Medulla oblongata (tissue), 1 donor: ENCODE results near the gene PCDHGA10.
"Not testable (repeated sequence)": the region's sequence is repeated elsewhere in the genome, so short reads cannot be mapped to it uniquely, and the experiment has no call there.

Experiments used
- DNase-seq: peaks from one replicate; pipeline ENCODE4 v3.0.0-alpha.2; 2015; ENCODE audit errors: extremely low spot score

Gene PCDHGA10

DNA sequence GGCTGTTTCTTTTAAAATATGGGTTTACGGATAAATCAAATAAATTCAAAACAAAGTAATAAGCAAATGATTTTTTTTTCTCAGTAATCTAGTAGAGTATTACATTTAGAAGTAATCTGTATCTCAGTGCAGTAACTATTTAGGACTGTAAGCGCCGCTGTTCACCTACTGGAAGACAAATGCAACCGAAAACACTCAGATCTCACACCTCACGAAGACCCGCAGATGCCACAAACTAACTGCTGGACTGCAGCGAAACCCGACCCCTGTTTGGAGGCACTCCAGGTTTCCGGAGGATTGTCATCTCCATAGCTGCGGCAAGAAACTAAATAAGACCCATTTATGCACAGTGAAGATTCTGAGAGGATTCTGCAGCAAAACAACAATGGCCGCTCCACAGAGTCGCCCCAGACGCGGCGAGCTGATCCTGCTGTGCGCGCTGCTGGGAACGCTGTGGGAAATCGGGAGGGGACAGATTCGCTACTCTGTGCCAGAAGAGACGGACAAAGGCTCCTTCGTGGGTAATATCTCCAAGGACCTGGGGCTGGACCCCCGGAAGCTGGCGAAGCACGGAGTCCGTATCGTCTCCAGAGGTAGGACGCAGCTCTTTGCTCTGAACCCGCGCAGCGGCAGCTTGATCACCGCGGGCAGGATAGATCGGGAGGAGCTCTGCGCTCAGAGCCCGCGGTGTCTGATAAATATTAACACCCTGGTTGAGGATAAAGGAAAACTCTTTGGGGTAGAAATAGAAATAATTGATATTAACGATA is 20.2 kb upstream of the PCDHGA10 start, which contains the start of gene PCDHGA8:
Gene PCDHGA8, plus strand, starts transcription at position 205 of the 770 bp plus-strand sequence. Its CDS starts 181 bp downstream, at position 386.
- no peak for DNase-seq

DNA sequence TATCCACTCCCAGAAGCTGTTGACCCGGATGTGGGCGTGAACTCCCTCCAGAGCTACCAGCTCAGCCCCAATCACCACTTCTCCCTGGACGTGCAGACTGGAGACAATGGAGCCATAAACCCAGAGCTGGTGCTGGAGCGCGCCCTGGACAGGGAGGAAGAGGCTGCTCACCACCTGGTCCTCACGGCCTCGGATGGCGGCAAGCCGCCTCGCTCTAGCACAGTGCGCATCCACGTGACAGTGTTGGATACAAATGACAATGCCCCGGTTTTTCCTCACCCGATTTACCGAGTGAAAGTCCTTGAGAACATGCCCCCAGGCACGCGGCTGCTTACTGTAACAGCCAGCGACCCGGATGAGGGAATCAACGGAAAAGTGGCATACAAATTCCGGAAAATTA is 19.5 kb upstream of the PCDHGA10 start:
- no peak for DNase-seq

DNA sequence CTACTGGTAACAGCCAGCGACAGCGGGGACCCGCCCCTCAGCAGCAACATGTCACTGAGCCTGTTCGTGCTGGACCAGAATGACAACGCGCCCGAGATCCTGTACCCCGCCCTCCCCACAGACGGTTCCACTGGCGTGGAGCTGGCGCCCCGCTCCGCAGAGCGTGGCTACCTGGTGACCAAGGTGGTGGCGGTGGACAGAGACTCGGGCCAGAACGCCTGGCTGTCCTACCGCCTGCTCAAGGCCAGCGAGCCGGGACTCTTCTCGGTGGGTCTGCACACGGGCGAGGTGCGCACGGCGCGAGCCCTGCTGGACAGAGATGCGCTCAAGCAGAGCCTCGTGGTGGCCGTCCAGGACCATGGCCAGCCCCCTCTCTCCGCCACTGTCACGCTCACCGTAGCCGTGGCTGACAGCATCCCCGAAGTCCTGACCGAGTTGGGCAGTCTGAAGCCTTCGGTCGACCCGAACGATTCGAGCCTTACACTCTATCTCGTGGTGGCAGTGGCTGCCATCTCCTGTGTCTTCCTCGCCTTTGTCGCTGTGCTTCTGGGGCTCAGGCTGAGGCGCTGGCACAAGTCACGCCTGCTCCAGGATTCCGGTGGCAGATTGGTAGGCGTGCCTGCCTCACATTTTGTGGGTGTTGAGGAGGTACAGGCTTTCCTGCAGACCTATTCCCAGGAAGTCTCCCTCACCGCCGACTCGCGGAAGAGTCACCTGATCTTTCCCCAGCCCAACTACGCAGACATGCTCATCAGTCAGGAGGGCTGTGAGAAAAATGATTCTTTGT is 18.2 kb upstream of the PCDHGA10 start:
- not testable (repeated sequence) for DNase-seq

DNA sequence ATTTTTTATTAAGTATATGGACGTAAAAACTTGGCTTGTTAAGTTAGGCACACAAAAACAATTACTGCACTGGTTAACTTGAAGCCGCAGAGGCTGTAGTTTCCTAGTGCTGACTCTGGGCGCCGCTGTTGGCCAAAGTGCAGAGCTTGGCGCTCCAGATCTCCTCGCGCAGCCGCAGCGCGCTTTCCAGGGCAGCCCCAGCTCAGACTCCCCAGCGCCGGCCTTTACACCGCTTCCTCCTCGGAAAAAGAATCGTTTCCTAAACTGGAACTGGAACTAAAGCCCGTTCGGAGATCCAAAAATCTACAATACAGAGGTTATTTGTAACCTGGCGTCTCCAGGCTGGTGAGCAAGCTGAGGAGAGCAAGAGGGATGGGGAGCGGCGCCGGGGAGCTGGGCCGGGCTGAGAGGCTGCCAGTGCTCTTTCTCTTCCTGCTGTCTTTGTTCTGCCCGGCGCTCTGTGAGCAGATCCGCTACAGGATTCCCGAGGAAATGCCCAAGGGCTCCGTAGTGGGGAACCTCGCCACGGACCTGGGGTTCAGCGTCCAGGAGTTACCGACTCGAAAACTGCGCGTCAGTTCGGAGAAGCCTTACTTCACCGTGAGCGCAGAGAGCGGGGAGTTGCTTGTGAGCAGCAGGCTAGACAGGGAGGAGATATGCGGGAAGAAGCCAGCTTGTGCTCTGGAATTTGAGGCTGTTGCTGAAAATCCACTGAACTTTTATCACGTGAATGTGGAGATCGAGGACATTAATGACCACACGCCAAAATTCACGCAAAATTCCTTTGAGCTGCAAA is 14.8 kb upstream of the PCDHGA10 start, which contains the start of gene PCDHGB5:
Gene PCDHGB5, plus strand, starts transcription at position 192 of the 796 bp plus-strand sequence. Its CDS starts 181 bp downstream, at position 373.
- peak; percentile 12 for DNase-seq

DNA sequence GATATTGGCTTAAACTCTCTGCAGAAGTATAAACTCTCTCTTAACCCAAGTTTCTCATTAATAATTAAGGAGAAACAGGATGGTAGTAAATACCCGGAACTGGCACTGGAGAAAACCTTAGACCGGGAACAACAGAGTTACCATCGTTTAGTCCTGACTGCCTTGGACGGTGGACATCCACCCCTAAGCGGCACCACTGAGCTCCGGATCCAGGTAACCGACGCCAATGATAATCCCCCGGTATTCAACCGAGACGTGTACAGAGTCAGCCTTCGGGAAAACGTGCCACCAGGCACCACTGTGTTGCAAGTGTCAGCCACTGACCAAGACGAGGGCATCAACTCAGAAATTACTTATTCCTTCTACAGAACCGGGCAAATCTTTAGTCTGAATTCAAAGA is 14.2 kb upstream of the PCDHGA10 start:
- DNase-seq = no peak

DNA sequence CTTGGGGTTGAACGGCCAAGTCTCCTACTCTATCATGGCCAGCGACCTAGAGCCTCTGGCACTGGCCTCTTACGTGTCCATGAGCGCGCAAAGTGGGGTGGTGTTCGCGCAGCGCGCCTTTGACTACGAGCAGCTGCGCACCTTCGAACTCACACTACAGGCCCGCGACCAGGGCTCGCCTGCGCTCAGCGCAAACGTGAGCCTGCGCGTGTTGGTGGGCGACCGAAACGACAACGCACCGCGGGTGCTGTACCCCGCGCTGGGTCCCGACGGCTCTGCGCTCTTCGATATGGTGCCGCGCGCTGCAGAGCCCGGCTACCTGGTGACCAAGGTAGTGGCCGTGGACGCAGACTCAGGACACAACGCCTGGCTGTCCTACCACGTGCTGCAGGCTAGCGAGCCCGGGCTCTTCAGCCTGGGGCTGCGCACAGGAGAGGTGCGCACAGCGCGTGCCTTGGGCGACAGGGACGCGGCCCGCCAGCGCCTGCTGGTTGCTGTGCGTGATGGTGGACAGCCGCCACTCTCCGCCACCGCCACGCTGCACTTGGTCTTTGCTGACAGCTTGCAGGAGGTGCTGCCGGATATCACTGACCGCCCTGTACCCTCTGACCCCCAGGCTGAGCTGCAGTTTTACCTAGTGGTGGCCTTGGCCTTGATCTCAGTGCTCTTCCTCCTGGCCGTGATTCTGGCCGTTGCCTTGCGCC is 13.1 kb upstream of the PCDHGA10 start:
- DNase-seq = no peak

DNA sequence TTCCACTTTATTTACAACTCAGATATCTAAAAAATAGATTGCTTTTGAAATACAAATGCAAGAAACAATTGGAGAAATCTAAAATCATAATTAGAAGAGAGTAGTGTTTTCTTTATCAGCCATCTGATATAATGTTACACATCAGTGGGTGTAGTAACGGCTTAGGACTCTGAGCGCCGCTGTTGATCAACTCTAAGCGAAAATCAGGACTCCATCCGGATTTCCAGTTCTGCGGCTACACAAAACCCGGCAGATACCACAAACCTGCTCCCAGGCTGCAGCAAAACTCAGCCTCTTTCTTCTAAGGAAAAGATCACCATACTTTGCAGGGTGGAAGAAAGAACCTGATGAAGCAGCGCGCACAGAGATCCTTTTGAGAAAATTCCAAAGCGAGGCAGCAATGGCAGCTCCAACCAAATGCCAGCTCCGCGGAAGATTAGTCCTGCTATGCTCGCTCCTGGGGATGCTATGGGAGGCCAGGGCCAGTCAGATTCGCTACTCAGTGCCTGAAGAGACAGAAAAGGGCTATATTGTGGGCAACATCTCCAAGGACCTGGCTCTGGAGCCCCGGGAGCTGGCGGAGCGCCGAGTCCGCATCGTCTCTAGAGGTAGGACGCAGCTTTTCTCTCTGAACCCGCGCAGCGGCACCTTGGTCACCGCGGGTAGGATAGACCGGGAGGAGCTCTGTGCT is 10.1 kb upstream of the PCDHGA10 start, which contains the start of gene PCDHGA9:
Gene PCDHGA9, plus strand, starts transcription at position 226 of the 691 bp plus-strand sequence. Its CDS starts 175 bp downstream, at position 401.
- peak; percentile 27 for DNase-seq

DNA sequence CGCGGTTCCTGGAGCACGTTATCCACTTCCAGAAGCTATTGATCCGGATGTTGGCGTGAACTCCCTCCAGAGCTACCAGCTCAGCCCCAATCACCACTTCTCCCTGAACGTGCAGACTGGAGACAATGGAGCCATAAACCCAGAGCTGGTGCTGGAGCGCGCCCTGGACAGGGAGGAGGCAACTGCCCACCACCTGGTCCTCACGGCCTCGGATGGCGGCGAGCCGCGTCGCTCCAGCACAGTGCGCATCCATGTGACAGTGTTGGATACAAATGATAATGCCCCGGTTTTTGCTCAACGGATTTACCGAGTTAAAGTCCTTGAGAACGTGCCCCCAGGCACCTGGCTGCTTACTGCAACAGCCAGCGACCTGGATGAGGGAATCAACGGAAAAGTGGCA is 9.4 kb upstream of the PCDHGA10 start:
- no peak for DNase-seq

DNA sequence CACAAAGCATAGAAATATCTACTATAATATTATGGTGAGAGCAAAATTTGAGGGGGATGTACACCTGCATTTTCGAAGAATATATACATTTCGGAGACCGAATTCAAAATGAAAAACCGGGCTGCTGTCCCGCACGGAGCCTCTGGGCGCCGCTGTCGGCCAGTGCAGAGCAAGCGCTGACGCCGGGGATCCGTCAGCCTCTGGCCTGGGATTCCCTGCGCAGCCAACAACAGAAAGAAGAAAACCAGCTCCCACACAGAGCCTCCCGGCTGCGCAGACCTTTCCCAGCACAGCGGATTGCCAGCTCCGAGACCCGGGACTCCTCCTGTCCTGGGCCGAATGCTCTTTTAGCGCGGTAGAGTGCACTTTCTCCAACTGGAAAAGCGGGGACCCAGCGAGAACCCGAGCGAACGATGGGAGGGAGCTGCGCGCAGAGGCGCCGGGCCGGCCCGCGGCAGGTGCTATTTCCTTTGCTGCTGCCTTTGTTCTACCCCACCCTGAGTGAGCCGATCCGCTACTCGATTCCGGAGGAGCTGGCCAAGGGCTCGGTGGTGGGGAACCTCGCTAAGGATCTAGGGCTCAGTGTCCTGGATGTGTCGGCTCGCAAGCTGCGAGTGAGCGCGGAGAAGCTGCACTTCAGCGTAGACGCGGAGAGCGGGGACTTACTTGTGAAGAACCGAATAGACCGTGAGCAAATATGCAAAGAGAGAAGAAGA is 4.8 kb upstream of the PCDHGA10 start, which contains the start of gene PCDHGB6:
Gene PCDHGB6, plus strand, starts transcription at position 232 of the 716 bp plus-strand sequence. Its CDS starts 182 bp downstream, at position 414.
- DNase-seq = not testable (repeated sequence)

DNA sequence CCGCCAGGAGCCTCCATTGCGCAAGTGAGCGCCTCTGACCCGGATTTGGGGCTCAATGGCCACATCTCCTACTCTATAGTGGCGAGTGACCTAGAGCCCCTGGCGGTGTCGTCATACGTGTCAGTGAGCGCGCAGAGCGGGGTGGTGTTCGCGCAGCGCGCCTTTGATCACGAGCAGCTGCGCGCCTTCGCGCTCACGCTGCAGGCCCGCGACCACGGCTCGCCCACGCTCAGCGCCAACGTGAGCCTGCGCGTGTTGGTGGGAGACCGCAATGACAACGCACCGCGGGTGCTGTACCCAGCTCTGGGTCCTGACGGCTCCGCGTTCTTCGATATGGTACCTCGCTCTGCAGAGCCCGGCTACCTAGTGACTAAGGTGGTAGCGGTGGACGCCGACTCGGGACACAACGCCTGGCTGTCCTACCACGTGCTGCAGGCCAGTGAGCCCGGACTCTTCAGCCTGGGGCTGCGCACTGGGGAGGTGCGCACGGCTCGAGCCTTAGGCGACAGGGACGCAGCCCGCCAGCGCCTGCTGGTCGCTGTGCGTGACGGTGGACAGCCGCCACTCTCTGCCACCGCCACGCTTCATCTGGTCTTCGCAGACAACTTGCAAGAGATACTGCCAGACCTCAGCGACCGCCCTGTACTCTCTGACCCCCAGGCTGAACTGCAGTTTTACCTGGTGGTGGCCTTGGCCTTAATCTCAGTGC is 3.0 kb upstream of the PCDHGA10 start:
- DNase-seq = no peak

DNA sequence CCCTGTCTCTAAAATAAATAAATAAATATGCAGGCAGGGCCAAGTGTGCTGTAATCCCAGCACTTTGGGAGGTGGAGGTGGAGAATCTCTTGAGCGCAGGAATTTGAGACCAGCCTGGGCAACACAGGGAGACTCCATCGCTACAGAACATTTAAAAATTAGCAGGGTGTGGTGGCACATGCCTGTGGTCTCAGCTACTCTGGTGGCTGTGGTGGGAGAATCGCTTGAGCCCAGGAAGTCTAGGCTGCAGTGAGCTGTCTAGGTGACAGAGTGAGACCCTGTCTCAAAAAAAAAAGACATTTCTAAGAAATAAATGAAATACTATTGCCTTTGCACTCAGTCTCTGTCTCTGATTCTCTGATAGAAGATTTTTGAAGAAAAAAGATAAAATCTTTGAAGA is 1.2 kb upstream of the PCDHGA10 start:
- DNase-seq = no peak

DNA sequence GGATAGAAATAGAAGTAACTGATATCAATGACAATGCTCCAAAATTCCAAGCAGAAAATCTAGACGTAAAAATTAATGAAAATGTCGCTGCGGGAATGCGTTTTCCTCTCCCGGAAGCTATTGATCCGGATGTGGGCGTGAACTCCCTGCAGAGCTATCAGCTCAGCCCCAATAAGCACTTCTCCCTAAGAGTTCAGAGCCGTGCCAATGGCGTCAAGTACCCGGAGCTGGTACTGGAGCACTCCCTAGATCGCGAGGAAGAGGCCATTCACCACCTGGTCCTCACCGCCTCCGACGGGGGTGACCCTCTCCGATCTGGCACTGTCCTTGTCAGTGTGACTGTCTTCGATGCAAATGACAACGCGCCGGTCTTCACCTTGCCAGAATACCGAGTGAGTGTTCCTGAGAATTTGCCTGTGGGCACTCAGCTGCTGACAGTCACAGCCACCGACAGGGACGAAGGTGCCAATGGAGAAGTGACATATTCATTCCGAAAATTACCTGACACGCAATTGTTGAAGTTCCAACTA is 818 bp downstream of the PCDHGA10 start:
- no peak for DNase-seq

DNA sequence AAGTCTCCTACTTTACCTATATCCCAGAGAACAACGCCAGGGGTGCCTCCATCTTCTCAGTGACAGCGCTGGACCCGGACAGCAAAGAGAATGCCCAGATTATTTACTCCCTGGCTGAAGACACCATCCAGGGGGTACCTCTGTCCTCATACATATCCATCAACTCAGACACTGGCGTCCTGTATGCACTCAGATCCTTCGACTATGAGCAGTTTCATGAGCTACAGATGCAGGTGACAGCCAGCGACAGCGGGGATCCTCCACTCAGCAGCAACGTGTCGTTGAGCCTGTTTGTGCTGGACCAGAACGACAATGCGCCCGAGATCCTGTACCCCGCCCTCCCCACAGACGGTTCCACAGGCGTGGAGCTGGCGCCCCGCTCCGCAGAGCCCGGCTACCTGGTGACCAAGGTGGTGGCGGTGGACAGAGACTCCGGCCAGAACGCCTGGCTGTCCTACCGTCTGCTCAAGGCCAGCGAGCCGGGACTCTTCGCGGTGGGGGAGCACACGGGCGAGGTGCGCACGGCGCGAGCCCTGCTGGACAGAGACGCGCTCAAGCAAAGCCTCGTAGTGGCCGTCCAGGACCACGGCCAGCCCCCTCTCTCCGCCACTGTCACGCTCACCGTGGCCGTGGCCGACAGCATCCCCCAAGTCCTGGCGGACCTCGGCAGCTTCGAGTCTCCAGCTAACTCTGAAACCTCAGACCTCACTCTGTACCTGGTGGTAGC is 1.9 kb downstream of the PCDHGA10 start:
- not testable (repeated sequence) for DNase-seq

DNA sequence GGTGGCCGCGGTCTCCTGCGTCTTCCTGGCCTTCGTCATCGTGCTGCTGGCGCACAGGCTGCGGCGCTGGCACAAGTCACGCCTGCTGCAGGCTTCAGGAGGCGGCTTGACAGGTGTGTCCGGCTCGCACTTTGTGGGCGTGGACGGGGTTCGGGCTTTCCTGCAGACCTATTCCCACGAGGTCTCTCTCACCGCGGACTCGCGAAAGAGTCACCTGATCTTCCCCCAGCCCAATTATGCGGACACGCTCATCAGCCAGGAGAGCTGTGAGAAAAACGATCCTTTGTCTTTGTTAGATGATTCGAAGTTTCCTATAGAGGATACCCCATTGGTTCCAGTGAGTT is 2.5 kb downstream of the PCDHGA10 start:
- DNase-seq = not testable (repeated sequence)

DNA sequence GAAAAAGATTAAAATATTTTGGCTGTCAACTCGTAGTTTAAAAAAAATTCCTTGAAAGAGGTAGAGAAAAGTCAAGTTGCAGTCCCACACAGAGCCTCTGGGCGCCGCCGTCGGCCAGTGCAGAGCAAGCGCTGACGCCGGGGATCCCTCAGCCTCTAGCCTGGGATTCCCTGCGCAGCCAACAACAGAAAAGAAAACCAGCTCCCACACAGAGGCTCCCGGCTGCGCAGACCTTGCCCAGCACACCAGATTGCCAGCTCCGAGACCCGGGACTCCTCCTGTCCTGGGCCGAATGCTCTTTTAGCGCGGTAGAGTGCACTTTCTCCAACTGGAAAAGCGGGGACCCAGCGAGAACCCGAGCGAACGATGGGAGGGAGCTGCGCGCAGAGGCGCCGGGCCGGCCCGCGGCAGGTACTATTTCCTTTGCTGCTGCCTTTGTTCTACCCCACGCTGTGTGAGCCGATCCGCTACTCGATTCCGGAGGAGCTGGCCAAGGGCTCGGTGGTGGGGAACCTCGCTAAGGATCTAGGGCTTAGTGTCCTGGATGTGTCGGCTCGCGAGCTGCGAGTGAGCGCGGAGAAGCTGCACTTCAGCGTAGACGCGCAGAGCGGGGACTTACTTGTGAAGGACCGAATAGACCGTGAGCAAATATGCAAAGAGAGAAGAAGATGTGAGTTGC is 4.8 kb downstream of the PCDHGA10 start, which contains the start of gene PCDHGB7:
Gene PCDHGB7, plus strand, starts transcription at position 184 of the 679 bp plus-strand sequence. Its CDS starts 183 bp downstream, at position 367.
- peak; percentile 57 for DNase-seq

DNA sequence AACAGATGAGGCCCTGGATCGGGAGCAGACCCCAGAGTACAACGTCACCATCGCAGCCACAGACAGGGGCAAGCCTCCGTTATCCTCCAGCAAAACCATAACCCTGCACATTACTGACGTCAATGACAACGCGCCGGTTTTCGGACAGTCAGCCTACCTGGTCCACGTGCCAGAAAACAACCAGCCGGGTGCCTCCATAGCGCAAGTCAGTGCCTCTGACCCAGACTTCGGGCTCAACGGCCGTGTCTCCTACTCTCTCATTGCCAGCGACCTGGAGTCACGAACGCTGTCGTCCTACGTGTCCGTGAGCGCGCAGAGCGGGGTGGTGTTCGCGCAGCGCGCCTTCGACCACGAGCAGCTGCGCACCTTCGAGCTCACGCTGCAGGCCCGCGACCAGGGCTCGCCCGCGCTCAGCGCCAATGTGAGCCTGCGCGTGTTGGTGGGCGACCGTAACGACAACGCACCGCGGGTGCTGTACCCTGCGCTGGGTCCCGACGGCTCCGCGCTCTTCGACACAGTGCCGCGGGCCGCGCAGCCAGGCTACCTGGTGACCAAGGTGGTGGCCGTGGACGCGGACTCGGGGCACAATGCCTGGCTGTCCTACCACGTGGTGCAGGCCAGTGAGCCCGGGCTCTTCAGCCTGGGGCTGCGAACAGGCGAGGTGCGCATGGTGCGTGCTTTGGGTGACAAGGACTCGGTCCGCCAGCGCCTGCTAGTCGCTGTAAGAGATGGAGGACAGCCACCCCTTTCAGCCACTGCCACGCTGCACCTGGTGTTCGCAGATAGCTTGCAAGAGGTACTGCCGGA is 6.5 kb downstream of the PCDHGA10 start:
- DNase-seq = no peak
